Motor neuron (in vitro differentiated cells): ENCODE results near the gene URAD. TPM values are rescaled to one million over a fixed set of nuclear protein-coding genes. Genes with fewer than 3 reads are reported as not detected.
"Not testable (repeated sequence)": the region's sequence is repeated elsewhere in the genome, so short reads cannot be mapped to it uniquely, and the experiment has no call there.

Source experiments
- ATAC-seq, 8 experiments: fragments of 200-7000 bp; cut with Tn5 transposase; replicated peaks in 6 of 8; 2 replicates each; pipeline ENCODE4 v1.8.0; 2021; ENCODE audit warnings: mild to moderate bottlenecking in 8 of 8, moderate library complexity in 8 of 8
- H3K27ac ChIP-seq, 2 donors: fragments of 250-450 bp; sonication (Bioruptor Pico); 2 replicates each; pipeline ENCODE4 v1.9.0; 2021; ENCODE audit warnings: antibody characterized with exemption in 2 of 2, mild to moderate bottlenecking in 2 of 2, moderate library complexity in 1 of 2
- H3K4me1 ChIP-seq, 2 donors: fragments of 250-450 bp; sonication (Bioruptor Pico); replicated peaks in 1 of 2; 2 replicates each; pipeline ENCODE4 v1.6.1; 2021; ENCODE audit warnings: antibody characterized with exemption in 2 of 2, mild to moderate bottlenecking in 2 of 2, moderate library complexity in 1 of 2
- H3K4me3 ChIP-seq, 5 donors: fragments of 250-450 bp; sonication (Bioruptor Pico); 2 replicates each; pipeline ENCODE4 v1.9.0; 2021; ENCODE audit warnings: antibody characterized with exemption in 5 of 5, mild to moderate bottlenecking in 5 of 5, moderate library complexity in 4 of 5
- WGBS, 10 experiments: fragments of 450-650 bp; shearing (Covaris generic); methylation state at CpG; one replicate each; pipeline ENCODE4 v1.0.0; 2022; 5-methylcytosine and 5-hydroxymethylcytosine counted together
- in situ Hi-C, 9 experiments: fragments of 400-800 bp; cut with MboI; loops; one replicate each; pipeline ENCODE4 v1.15.0; 2021; ENCODE audit warnings: low sequenced_read_pairs in 9 of 9, low pct_unique_long_range_greater_than_20kb in 2 of 9; ENCODE audit not compliant: unreplicated experiment in 9 of 9
- total RNA-seq, 8 experiments: library from RNA; unstranded; fragments of 300-600 nt; gene quantifications; 2 replicates each; pipeline versions ENCODE4 v1.2.3 to v1.2.4, GENCODE V29; 2022

The URAD gene
- total RNA-seq, 8 experiments from 2014 or later, result not detected

GRCh38 chr13:28013482-28013881 is 25.0 kb upstream of the URAD start:
- Histone ChIP-seq H3K4me3 (no peak overlapping the region), H3K27ac (no peak overlapping the region), H3K4me1 (no peaks in the 10 kb centered on the region)
- no peak for ATAC-seq
- in situ Hi-C loops, result no loop called here
- WGBS, 10 experiments, result 0 to 100% (median 80%) methylated on average over 1 of the region's 1 CpG; no CpG with 5 or more reads in 3 of the 10 experiments

- ATAC-seq, result no peak
- no peak overlapping the region for H3K4me3 ChIP-seq
- H3K4me1 ChIP-seq, result no peaks in the 10 kb centered on the region
- in situ Hi-C loops, result no loop called here
- H3K27ac ChIP-seq, result no peak overlapping the region
These were observed 24.4 kb upstream of the URAD start for GRCh38 chr13:28012896-28013295.

GRCh38 chr13:28012383-28012782 is 23.9 kb upstream of the URAD start:
- H3K4me1 ChIP-seq, result no peaks in the 10 kb centered on the region
- 33 to 90% (median 81%) methylated on average over 1 to 4 of the region's 4 CpGs; no CpG with 5 or more reads in 3 of the 10 experiments for WGBS, 10 experiments
- no peak overlapping the region for H3K4me3 ChIP-seq
- ATAC-seq, result no peak
- in situ Hi-C loops, result no loop called here
- H3K27ac ChIP-seq, result no peak overlapping the region

- whole genome bisulfite sequencing, 10 experiments, result 11 to 86% (median 60%) methylated on average over 1 to 5 of the region's 5 CpGs; no CpG with 5 or more reads in 1 of the 10 experiments
- in situ Hi-C loops, result no loop called here
- peak in 1 of 8 experiments; percentile 40 for ATAC-seq
- H3K27ac ChIP-seq, result no peak overlapping the region
- no peak overlapping the region for H3K4me3 ChIP-seq
- H3K4me1 ChIP-seq, result no peaks in the 10 kb centered on the region
These were observed 21.6 kb upstream of the URAD start for GRCh38 chr13:28010046-28010445.

DNA sequence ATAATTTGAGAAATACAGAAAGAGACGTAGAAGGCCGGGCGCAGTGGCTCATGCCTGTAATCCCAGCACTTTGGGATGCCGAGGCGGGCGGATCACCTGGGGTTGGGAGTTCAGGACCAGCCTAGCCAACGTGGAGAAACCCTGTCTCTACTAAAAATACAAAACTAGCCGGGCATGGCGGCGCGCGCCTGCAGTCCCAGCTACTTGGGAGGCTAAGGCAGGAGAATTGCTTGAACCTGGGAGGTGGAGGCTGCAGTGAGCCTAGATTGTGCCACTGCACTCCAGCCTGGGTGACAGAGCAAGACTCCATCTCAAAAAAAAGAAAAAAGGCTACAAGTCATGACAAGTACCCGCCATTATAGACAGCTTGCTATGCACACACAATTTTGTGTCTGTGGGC is 16.5 kb upstream of the URAD start:
- ATAC-seq, H3K4me3 ChIP-seq, H3K27ac ChIP-seq, H3K4me1 ChIP-seq, in situ Hi-C loops: not testable (repeated sequence)
- WGBS, 10 experiments, result 40 to 100% (median 91%) methylated on average over 1 to 13 of the region's 13 CpGs; no CpG with 5 or more reads in 1 of the 10 experiments

DNA sequence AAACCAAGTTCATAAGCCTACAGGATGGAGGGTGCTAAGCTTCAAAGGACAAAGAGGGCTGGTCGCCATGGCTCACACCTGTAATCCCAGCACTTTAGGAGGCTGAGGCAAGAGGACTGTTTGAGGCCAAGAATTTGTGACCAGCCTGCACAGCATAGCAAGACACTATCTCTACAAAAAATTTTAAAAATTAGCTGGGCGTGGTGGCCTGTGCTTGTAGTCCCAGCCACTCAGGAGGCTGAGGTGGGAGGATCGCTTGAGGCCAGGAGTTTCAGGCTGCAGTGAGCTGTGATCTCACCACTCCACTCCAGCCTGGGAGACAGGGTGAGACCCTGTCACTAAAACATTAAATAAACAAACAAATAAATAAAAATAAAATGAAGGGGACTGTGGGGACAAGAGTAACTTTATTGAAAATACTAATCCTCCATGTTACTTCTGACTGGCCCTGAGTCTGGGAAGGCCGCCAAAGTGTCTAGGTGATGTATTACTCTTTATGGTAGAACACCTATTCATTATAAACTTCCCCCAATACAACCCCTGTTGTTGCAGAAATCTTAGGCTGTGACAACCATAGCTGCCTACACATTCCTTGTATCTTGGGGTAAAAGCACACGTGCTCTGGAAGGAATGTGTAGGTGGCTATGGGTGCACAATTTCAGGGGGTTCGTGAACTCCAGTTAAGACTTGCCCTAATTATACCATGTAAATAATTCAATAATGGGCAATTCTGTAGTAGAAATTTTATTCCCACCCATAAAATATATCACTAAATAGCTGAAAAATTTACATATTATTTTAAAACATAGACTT is 14.6 kb upstream of the URAD start:
- H3K27ac ChIP-seq, result no peak overlapping the region
- H3K4me3 ChIP-seq, result no peak overlapping the region
- H3K4me1 ChIP-seq, result no peaks in the 10 kb centered on the region
- 7 to 88% (median 60%) methylated on average over 1 to 5 of the region's 6 CpGs; no CpG with 5 or more reads in 2 of the 10 experiments for WGBS, 10 experiments
- no peak for ATAC-seq
- in situ Hi-C loops, result no loop called here

GRCh38 chr13:28001837-28002473 is 13.5 kb upstream of the URAD start:
- no peak overlapping the region for H3K4me3 ChIP-seq
- in situ Hi-C loops, result no loop called here
- 79 to 100% (median 80%) methylated on average over 1 to 4 of the region's 20 CpGs; no CpG with 5 or more reads in 7 of the 10 experiments for WGBS, 10 experiments

DNA sequence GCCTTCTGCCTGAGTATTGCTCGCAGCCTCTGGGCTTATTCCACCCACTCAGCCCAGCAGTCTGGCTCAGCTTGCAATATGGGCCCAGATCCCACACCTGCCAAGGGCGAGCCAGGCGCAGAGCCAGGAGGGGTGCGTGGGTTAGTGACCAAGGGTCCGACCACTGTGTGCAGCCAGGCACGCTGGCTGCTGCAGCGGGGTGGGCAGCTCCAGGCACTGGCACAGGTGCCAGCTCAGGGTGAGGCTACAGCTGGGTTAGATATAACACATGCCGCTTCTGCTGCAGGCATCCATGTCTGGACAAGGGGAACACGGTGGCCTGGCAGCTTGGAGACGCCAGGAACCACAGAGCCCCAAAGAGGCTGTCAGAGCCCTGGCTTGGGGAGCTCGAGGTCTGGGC is 12.6 kb upstream of the URAD start:
- in situ Hi-C loops, result no loop called here
- H3K4me1 ChIP-seq, result no peaks in the 10 kb centered on the region
- 58 to 100% (median 96%) methylated on average over 1 to 8 of the region's 11 CpGs; no CpG with 5 or more reads in 7 of the 10 experiments for WGBS, 10 experiments
- no peak overlapping the region for H3K27ac ChIP-seq
- ATAC-seq, result peak in 1 of 8 experiments; percentile 36
- H3K4me3 ChIP-seq, result no peak overlapping the region

More at GRCh38 chr13:28001837-28002473, 13.5 kb upstream of the URAD start:
- Histone ChIP-seq H3K4me1 (no peaks in the 10 kb centered on the region), H3K27ac (no peak overlapping the region)
- ATAC-seq, result no peak

- in situ Hi-C loops, result no loop called here
- peak in 1 of 8 experiments; percentile 65 for ATAC-seq
- WGBS, 10 experiments, result 0 to 90% (median 50%) methylated on average over 2 to 4 of the region's 5 CpGs; no CpG with 5 or more reads in 1 of the 10 experiments
- H3K4me3 ChIP-seq, result no peak overlapping the region
- H3K27ac ChIP-seq, result no peak overlapping the region
- H3K4me1 ChIP-seq, result no peaks in the 10 kb centered on the region
These were observed 12.1 kb upstream of the URAD start for GRCh38 chr13:28000567-28000966.

DNA sequence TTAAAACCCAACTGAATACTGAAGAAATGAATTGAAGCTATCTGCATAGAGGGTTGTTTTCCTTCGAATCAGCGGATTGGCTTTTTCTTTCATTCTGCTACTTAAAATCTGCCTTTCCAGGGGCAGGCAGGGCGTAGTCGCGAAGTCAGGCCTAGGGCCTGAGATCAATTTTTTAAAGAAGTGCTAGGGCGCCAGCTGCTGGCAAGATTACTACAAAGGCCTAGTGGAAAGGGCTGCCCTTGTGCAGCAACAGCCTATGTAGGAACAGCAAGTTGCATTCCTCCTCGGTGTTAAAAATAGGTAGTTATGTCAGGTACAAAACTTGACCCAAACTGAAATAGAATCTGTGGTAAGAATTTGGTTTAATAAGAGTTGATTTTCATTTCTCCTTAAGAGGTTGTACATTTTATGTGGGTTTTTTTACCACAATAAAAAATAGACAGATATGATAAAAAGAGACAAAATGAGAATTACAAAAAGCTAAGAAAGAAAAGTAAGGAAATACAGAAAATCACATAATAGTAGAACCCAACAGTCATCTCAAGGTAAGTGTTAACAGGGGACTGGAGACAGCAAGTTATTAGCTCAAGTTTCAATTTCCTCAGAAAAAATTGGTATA is 9.5 kb upstream of the URAD start:
- WGBS, 10 experiments, result 0 to 61% (median 18%) methylated on average over 2 to 7 of the region's 7 CpGs
- Histone ChIP-seq H3K27ac (no peak overlapping the region), H3K4me3 (no peak overlapping the region), H3K4me1 (no peaks in the 10 kb centered on the region)
- peak; percentile 67 to 99 (median 82) for ATAC-seq
- in situ Hi-C loops, result loop anchor here in 8 of 9 experiments (25.0 kb wide), 3 partner anchors 611 to 1011 kb away; no protein-coding TSS in a partner anchor

- Histone ChIP-seq H3K4me3 (no peak overlapping the region), H3K27ac (no peak overlapping the region), H3K4me1 (no peaks in the 10 kb centered on the region)
- no peak for ATAC-seq
- in situ Hi-C loops, result loop anchor here in 8 of 9 experiments (25.0 kb wide), 3 partner anchors 605 to 1005 kb away; no protein-coding TSS in a partner anchor
- 58 to 88% (median 78%) methylated on average over 3 to 5 of the region's 6 CpGs; no CpG with 5 or more reads in 2 of the 10 experiments for WGBS, 10 experiments
These were observed 3.4 kb upstream of the URAD start for GRCh38 chr13:27991881-27992280.

DNA sequence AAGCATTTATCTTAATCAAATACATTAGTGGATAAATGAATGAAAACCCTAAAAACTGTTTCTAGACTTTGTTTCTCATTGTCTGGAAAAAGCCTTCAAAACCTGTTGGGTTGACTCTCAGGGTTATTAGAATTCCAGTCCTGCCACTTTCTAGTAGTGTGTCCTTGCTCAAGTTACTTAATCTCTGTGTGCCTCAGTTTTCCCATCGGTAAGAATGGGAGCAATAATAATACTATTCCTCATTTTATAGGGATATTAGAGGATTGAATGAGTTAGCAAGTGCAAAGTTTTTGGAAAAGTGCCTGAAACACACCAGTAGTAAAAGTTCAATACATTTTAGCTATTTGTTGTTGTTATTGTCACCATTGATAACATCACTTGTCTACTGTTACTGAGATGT is 2.9 kb downstream of the URAD start:
- H3K4me3 ChIP-seq, result no peak overlapping the region
- peaks cover 0 to under 1% of the 10 kb centered on the region in 2 donors for H3K4me1 ChIP-seq
- H3K27ac ChIP-seq, result no peak overlapping the region
- WGBS, 10 experiments, result 0 to 100% (median 71%) methylated on average over 1 of the region's 1 CpG; no CpG with 5 or more reads in 3 of the 10 experiments
- in situ Hi-C loops, result loop anchor here (10.0 to 25.0 kb wide), 5 partner anchors 151 to 998 kb away; no protein-coding TSS in a partner anchor
- ATAC-seq, result no peak

GRCh38 chr13:27982361-27982760 is 6.1 kb downstream of the URAD start:
- H3K4me1 ChIP-seq, result peaks cover 0 to 3% of the 10 kb centered on the region in 2 donors
- whole genome bisulfite sequencing, 10 experiments, result 0 to 71% (median 43%) methylated on average over 1 to 2 of the region's 2 CpGs; no CpG with 5 or more reads in 6 of the 10 experiments
- no peak for ATAC-seq
- H3K4me3 ChIP-seq, result no peak overlapping the region
- no peak overlapping the region for H3K27ac ChIP-seq
- in situ Hi-C loops, result loop anchor here (10.0 to 25.0 kb wide), 5 partner anchors 148 to 995 kb away; no protein-coding TSS in a partner anchor
